Hematopoietic multipotent progenitor cell (in vitro differentiated cells): Measurements from ENCODE around the gene CDHR4. TPM values are rescaled to one million over a fixed set of nuclear protein-coding genes. Genes with fewer than 3 reads are reported as not detected.

Source experiments
- small RNA-seq: library from RNA; depleted of rRNA; stranded (forward); fragments of <200 nt; gene quantifications from one replicate; pipeline ENCODE3, GENCODE V24; 2012
- total RNA-seq: library from RNA; depleted of rRNA; stranded (reverse); fragments of >200 nt; gene quantifications from one replicate; pipeline ENCODE4 v1.2.3, GENCODE V29; 2012

Gene CDHR4
- total RNA-seq, 1 donor, result 0.27 TPM

Small RNA genes lying within 50 kb of the gene (small RNA-seq; reads per million reads assigned to genes)
- gene COX6CP14, result not detected

Other genes with a start within 250 kb of the CDHR4 start
- 0.27 TPM for gene BSN, start 245.4 kb downstream of the CDHR4 start, total RNA-seq
- 191 TPM for gene APEH, start 125.5 kb downstream of the CDHR4 start, total RNA-seq
- 6.7 TPM for gene MST1, start 110.4 kb downstream of the CDHR4 start, total RNA-seq
- gene RNF123, start 110.3 kb downstream of the CDHR4 start, total RNA-seq, result 37.4 TPM
- gene AMIGO3, start 80.2 kb downstream of the CDHR4 start, total RNA-seq, result 17.5 TPM
- gene GMPPB, start 75.9 kb downstream of the CDHR4 start, total RNA-seq, result 24.0 TPM
- 82.4 TPM for gene IP6K1, start 13.3 kb downstream of the CDHR4 start, total RNA-seq
- gene INKA1, start 3.4 kb upstream of the CDHR4 start, total RNA-seq, result 78.4 TPM
- 341 TPM for gene UBA7, start 14.1 kb upstream of the CDHR4 start, total RNA-seq
- 2.7 TPM for gene TRAIP, start 56.7 kb upstream of the CDHR4 start, total RNA-seq
- 1.3 TPM for gene CAMKV, start 70.0 kb upstream of the CDHR4 start, total RNA-seq
- gene MST1R, start 104.0 kb upstream of the CDHR4 start, total RNA-seq, result 1.1 TPM
- 13.5 TPM for gene MON1A, start 129.9 kb upstream of the CDHR4 start, total RNA-seq
- 23.4 TPM for gene RBM6, start 140.3 kb upstream of the CDHR4 start, total RNA-seq